SW480 (cell line): ENCODE data around the gene TAS2R60.
"Not testable (repeated sequence)": the region's sequence is repeated elsewhere in the genome, so short reads cannot be mapped to it uniquely, and the experiment has no call there.

ENCODE experiments used
- DNase-seq: peaks from one replicate; pipeline ENCODE4 v3.0.0-alpha.2; 2016; ENCODE audit warnings: low spot score

TAS2R60 gene

DNA sequence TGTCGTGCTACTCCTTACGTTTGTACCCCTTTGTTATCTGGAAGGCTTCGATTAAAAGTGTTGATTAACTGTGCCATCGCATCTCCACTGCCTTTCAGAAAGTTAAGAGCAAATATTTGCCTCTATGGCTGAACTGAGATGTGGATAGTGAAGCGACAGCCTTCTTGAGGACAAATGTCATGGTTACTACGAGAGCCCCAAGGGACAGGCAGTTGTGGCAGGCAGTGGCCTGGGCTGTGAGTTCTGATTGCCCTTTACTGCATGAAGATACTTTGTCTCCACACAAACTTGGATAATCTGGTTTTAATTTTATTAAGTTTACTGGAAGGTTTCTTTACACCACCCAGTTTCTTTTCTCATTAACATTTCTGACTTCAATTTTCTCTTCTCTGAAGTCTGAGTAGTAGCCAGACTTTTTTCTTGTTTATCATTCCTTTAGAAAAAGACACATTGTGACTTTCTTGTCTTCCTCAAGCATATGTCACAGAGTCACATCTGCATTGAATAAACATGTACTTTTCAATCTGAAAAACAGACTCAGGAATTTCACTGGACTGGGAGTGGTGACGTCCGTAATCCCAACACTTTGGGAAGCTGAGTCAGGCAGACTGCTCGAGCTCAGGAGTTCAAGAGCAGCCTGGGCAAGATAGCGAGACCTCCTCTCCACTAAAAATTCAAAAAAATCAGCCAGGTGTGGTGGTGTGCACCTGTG is 36.0 kb downstream of the TAS2R60 start:
- no peak for DNase-seq

DNA sequence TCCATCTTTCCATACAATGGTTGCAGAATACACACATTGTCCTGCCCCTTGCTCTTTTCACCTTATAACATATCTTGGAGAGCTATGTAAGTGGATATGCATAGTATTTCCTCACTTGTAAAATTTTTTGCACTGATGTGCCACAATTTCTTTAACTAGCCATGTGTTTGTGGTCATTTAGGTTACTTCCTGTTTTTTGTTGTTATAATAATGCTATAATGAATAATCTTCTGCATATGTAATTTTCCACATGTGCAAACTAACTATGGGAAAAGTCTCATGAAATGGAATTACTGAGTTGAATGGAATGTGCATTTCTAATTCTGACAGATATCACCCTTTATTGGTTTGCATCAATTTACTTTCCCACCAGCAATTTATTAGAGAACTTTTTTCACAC is 37.2 kb downstream of the TAS2R60 start:
- no peak for DNase-seq

DNA sequence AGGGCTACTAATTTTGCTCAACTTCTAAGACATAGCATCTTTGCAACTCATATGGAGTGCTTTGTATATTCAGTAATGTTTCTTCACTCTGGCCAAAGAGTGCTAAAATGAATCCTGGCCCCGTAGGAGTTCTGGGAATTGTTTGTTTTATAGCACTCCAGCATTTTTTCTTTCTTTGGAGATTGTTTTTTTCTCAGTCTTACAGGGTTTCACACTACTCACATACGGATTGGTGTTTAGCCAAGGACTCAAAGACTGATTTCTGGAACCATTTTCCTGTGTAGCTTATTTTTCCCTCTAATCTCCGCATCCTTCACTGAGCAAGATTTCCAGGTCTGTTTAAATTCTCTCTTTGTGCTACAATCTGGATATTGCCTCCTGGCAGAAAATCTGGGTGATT is 40.9 kb downstream of the TAS2R60 start:
- DNase-seq, result no peak

DNA sequence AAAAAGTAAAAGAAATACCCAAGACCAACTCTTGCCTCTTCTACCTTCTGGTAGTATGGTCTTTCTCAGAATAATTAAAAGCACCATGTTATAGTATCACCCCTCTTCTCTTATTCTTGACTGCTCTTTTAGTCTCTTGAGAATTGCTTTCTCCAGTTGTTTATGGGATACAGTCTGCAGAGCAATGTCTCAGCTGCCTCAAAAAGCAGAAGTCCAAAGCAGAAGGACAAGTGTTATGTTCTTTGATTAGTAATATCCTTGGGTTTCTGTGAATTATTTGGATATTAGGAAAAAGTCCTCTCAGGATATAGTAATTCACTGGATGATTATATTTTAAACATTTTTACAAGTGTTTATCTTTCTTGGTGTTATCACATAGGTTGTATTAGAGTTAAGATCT is 41.8 kb downstream of the TAS2R60 start:
- no peak for DNase-seq

DNA sequence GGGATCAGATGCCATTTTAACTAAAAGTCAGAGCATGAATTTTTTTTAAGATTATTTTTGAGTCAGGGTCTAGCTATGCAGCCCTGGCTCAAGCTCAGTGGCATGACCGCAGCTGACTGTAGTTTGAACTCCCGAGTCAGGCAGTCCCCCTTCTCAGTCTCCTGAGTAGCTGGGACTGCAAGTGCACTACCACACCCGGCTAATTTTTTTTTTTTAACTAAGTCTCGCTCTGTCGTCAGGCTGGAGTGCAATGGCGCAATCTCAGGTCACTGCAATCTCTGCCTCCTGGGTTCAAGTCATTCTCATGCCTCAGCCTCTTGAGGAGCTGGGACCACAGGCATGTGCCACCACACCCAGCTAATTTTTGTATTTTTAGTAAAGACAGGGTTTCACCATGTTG is 42.2 kb downstream of the TAS2R60 start:
- DNase-seq, result no peak

DNA sequence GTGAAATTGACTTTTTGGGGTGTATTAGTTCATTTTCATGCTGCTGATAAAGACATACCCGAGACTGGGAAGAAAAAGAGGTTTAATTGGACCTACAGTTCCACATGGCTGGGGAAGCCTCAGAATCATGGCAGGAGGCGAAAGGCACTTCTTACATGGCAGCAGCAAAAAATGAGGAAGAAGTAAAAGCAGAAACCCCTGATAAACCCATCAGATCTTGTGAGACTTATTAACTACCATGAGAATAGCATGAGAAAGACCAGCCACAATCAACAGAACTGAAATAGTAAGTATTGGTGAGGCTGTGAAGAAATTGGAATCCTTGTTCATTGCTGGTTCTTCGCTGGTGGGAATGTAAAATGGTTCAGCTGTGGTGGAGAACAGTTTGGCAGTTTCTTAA is 43.0 kb downstream of the TAS2R60 start:
- not testable (repeated sequence) for DNase-seq

DNA sequence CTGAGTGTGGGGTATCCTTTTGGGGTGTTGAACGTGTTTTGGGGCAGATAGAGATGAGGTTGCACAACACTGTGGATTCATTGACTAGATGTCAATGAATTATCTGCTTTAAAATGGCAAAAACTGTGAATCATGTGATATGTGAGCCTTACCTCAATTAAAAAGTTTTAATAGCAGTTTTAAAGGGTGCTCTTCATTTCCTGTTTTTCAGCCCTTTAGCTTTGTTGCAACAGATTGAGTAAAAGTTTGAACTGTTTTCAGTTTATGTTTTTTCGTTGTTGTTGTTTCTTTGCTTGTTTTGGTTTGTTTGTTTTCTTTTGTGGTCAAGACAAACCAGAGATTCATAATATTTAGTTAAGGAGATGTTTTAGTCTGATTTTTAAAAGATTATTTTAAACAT is 43.8 kb downstream of the TAS2R60 start:
- DNase-seq, result no peak

DNA sequence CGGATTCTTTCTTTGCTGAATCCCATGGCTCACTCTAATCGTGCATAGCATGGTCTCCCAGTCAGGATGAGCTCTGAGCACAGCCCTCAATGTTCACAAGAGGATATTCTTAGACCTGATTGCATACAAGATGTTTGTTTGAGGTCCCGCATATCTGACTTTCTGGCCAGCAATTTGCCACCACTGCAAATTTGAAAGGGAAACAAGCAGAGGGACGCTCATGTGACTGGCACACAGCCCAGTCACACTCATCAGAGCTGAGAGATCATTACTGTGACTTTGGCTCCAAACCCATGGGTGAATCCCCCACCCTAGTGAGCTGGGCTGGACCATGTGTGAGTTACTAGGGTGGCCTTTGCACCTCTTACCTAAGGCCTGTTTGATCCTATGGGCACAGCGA is 44.3 kb downstream of the TAS2R60 start:
- no peak for DNase-seq

DNA sequence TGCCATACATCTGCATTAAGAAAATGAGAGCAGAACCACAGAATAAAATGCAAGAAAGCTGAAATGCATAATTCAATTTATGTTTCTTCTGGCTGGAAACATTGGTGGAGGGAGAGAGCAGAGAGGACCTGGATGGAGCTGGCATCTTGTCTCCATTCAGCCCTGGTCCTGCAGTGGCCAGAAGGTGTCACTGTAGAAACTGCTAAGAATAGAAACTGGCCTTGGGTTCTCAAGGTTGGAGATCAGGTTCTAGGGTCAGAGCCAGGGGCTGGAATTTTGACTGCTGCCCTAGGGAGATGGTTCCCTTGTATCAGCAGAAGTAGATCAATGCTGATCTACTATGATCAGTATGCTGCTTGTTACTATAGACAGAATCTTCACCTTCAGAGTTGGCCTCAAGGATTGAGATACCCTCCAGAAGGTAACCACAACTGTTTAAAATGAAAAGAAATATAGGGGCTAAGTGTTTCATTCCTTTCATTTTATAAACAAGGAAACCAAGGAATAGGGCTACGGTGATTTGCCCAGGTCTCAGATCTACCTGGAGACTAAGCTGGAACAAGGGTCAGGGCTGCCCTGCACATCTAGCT is 47.6 kb downstream of the TAS2R60 start:
- DNase-seq, result peak; percentile 33

DNA sequence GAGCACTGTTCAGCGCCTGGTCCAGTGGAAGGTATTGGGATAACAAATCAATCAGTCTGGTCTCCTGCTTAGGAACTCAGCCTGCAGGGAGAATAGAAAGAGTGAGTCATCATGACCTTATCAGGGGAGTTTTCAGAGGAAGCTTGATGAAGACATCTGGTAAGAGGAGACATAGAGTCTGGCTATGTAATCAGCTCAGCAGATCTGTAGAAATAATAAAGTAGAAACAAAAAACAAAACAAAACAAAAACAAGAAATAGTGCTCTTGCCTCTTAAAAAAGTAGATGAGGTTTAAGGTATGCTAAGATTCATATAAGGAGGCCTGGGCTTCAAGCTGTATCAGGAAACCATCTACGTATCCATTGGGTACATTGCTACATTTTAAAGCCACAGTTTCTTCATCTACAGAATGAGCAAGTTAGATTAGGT is 48.8 kb downstream of the TAS2R60 start:
- DNase-seq, result peak; percentile 17

DNA sequence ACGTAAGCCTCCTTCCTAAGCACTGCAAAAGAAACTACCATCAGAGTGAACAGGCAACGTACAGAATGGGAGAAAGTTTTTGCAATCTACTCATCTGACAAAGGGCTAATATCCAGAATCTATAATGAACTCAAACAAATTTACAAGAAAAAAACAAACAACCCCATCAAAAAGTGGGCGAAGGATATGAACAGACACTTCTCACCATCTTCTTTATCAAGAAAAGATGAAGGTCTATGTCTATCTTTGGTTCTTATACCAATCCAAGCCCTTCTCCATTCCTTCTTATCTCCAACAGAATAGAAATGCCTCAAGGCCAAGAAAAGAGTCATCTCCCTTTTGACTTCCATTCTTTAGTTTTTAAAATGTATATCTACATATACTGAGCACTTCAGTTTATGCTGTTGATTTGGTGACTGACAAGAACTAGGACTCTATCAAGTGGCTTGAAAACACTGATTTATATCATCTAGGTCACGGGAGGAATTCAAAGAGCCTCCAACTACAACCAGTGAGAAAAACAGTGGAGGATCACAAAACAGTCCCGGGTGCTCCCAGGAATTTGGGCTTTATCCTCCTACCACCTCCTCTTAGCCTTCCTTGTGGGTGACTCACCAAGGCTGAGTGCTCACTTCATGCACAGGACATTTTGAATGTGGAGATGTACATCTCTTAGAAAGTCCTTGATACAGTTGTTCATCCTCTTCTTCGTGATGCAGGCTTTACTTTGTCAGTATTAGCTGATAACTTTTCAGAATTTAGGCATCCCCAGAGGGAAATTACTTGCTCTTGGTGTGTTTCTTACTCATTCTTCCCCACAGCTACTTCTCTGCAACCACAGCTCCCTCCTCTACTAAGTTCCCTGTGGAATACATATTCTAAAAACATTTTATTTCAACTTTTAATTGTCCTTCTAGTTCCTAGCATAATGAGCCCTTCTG is 49.8 kb downstream of the TAS2R60 start:
- DNase-seq, result no peak

DNA sequence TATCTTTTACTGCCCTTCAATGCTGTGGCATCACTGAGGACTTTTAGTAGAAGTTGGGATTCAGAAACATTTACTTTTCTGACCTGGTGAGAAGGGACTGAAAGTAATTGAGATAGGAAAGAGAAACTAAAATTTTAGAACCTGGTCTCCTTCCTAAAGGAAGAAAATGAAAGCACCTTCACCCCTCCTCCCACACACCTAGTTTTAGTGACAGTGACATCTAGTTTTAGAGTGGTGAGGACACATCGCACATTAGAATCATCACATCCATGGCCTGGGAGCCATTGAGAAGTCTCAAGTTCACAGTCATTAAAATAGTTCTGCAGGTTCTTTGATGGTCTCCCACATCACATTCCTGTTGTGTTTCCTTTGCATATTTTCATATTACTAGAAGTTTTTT is 50.5 kb downstream of the TAS2R60 start:
- no peak for DNase-seq
